Loucy (cell line): ENCODE measurements around the gene TGFB2.

Experiments
- H2AFZ ChIP-seq: fragments of 200-600 bp; sonication (generic); 2 replicates; pipeline ENCODE4 v1.6.0; 2016; ENCODE audit warnings: antibody characterized with exemption, mild to moderate bottlenecking, low read length, moderate library complexity
- H3F3A ChIP-seq: fragments of 200-600 bp; 2 replicates; pipeline ENCODE4 v1.6.0; 2016; ENCODE audit warnings: antibody characterized with exemption, low read depth, mild to moderate bottlenecking
- H3K27me3 ChIP-seq: fragments of 200-600 bp; sonication (generic); 2 replicates; pipeline ENCODE4 v1.6.1; 2014; ENCODE audit warnings: low read length, mild to moderate bottlenecking; ENCODE audit not compliant: insufficient read depth, poor library complexity, severe bottlenecking
- H3K36me3 ChIP-seq: fragments of 200-600 bp; sonication (generic); 2 replicates; pipeline ENCODE4 v1.6.1; 2016; ENCODE audit warnings: low read length; ENCODE audit not compliant: insufficient read depth
- H3K4me1 ChIP-seq: fragments of 200-600 bp; sonication (generic); 2 replicates; pipeline ENCODE4 v1.5.1; 2014; ENCODE audit warnings: low read length, mild to moderate bottlenecking; ENCODE audit not compliant: insufficient read depth, poor library complexity, severe bottlenecking
- H3K4me2 ChIP-seq: fragments of 200-600 bp; sonication (generic); 2 replicates; pipeline ENCODE4 v1.6.0; 2014; ENCODE audit warnings: antibody characterized with exemption, low read length, low read depth, mild to moderate bottlenecking; ENCODE audit not compliant: poor library complexity, severe bottlenecking
- H3K4me3 ChIP-seq: fragments of 200-600 bp; sonication (generic); 2 replicates; pipeline ENCODE4 v1.5.1; 2014; ENCODE audit warnings: low read length, mild to moderate bottlenecking, mixed read lengths; ENCODE audit not compliant: poor library complexity, severe bottlenecking
- H3K79me2 ChIP-seq: fragments of 200-600 bp; sonication (generic); 2 replicates; pipeline ENCODE4 v1.6.1; 2014; ENCODE audit warnings: low read length; ENCODE audit not compliant: insufficient read depth
- H3K9ac ChIP-seq: fragments of 200-600 bp; sonication (generic); 2 replicates; pipeline ENCODE4 v1.6.0; 2014; ENCODE audit warnings: mild to moderate bottlenecking, low read depth, low read length, moderate library complexity; ENCODE audit not compliant: poor library complexity, severe bottlenecking
- H3K9me2 ChIP-seq: fragments of 200-600 bp; sonication (generic); replicated peaks from 2 replicates; pipeline ENCODE4 v1.6.1; 2016; ENCODE audit warnings: low read depth, low read length, mixed read lengths
- H3K9me3 ChIP-seq: fragments of 200-600 bp; sonication (generic); 2 replicates; pipeline ENCODE4 v1.6.1; 2014; ENCODE audit warnings: mild to moderate bottlenecking, antibody characterized with exemption, low read length, low read depth; ENCODE audit not compliant: insufficient read depth
- H4K20me1 ChIP-seq: fragments of 200-600 bp; sonication (generic); 2 replicates; pipeline ENCODE4 v1.6.0; 2014; ENCODE audit warnings: antibody characterized with exemption, low read length, mild to moderate bottlenecking; ENCODE audit not compliant: insufficient read depth, poor library complexity, severe bottlenecking
- CTCF ChIP-seq: fragments of 200-600 bp; sonication (generic); conservative IDR thresholded peaks from 2 replicates; pipeline ENCODE4 v1.5.1; 2014; ENCODE audit warnings: mild to moderate bottlenecking, antibody characterized with exemption, low read length
- EZH2phosphoT487 ChIP-seq: fragments of 200-600 bp; IDR thresholded peaks from 2 replicates; pipeline ENCODE4 v1.6.1; 2018; ENCODE audit warnings: antibody characterized with exemption, mild to moderate bottlenecking, moderate library complexity, borderline replicate concordance

TGFB2 gene

GRCh38 chr1:218433744-218434143 is 88.6 kb downstream of the TGFB2 start:
- Histone ChIP-seq H3K4me3 (no peak overlapping the region), H2AFZ (no peak overlapping the region), H3K4me1 (no peaks in the 10 kb centered on the region), H3F3A (no peaks in the 10 kb centered on the region), H3K36me3 (no peaks in the 10 kb centered on the region), H3K9ac (no peak overlapping the region), H3K9me3 (no peaks in the 10 kb centered on the region), H4K20me1 (no peaks in the 10 kb centered on the region), H3K4me2 (no peak overlapping the region), H3K9me2 (no peaks in the 10 kb centered on the region), H3K79me2 (no peaks in the 10 kb centered on the region), H3K27me3 (no peaks in the 10 kb centered on the region)
- TF ChIP-seq EZH2phosphoT487 (no peak), CTCF (no peak)

- Histone ChIP-seq H3K4me2 (no peak overlapping the region), H4K20me1 (no peaks in the 10 kb centered on the region), H3K9me2 (no peaks in the 10 kb centered on the region), H3K27me3 (no peaks in the 10 kb centered on the region), H3K4me1 (no peaks in the 10 kb centered on the region), H3K9me3 (no peaks in the 10 kb centered on the region), H3K36me3 (no peaks in the 10 kb centered on the region), H3K79me2 (no peaks in the 10 kb centered on the region), H2AFZ (no peak overlapping the region), H3K9ac (no peak overlapping the region), H3F3A (no peaks in the 10 kb centered on the region), H3K4me3 (no peak overlapping the region)
- TF ChIP-seq EZH2phosphoT487, result no peak
- no peak for TF ChIP-seq CTCF
These were observed 90.4 kb downstream of the TGFB2 start for GRCh38 chr1:218435528-218435927.

GRCh38 chr1:218436346-218436745 is 91.2 kb downstream of the TGFB2 start:
- H3K4me3 ChIP-seq, result no peak overlapping the region

More at GRCh38 chr1:218436346-218436745, 91.2 kb downstream of the TGFB2 start:
- Histone ChIP-seq H3K9ac (no peak overlapping the region), H2AFZ (no peak overlapping the region), H3K36me3 (no peaks in the 10 kb centered on the region), H3F3A (no peaks in the 10 kb centered on the region), H3K27me3 (no peaks in the 10 kb centered on the region), H3K79me2 (no peaks in the 10 kb centered on the region), H4K20me1 (no peaks in the 10 kb centered on the region), H3K4me1 (no peaks in the 10 kb centered on the region), H3K4me2 (no peak overlapping the region), H3K9me2 (no peaks in the 10 kb centered on the region), H3K9me3 (no peaks in the 10 kb centered on the region)
- TF ChIP-seq EZH2phosphoT487 (no peak), CTCF (no peak)
